HepG2 (cell line): ENCODE data around the gene SLC25A5. TPM values are rescaled to one million over a fixed set of nuclear protein-coding genes. Genes with fewer than 3 reads are reported as not detected.

Experiments
- AKAP8 ChIP-seq: sonication (generic); formaldehyde crosslinking; IDR thresholded peaks from 2 replicates; pipeline ENCODE4 v1.5.1; 2020; ENCODE audit warnings: mild to moderate bottlenecking, missing genetic modification reagents
- FIP1L1 ChIP-seq: fragments of 200-400 bp; formaldehyde crosslinking; IDR thresholded peaks from 2 replicates; pipeline ENCODE4 v1.6.1; 2018; ENCODE audit warnings: low read depth, mild to moderate bottlenecking, low read length, moderate library complexity, borderline replicate concordance; ENCODE audit not compliant: insufficient read depth
- FOXC1 ChIP-seq: sonication (generic); formaldehyde crosslinking; IDR thresholded peaks from 2 replicates; pipeline ENCODE4 v1.8.0; 2022; ENCODE audit warnings: mild to moderate bottlenecking, missing genetic modification reagents, borderline replicate concordance
- GMEB1 ChIP-seq: sonication (generic); formaldehyde crosslinking; IDR thresholded peaks from 2 replicates; pipeline ENCODE4 v1.5.1; 2020; ENCODE audit warnings: missing genetic modification reagents, mild to moderate bottlenecking, borderline replicate concordance
- GTF3A ChIP-seq: sonication (generic); formaldehyde crosslinking; conservative IDR thresholded peaks from 2 replicates; pipeline ENCODE4 v1.4.0; 2020; ENCODE audit warnings: mild to moderate bottlenecking, missing genetic modification reagents
- HHEX ChIP-seq: IDR thresholded peaks from 2 replicates; pipeline ENCODE4 v1.6.1; 2016; ENCODE audit warnings: control low read depth
- JDP2 ChIP-seq: sonication (generic); formaldehyde crosslinking; IDR thresholded peaks from 2 replicates; pipeline ENCODE4 v1.8.1; 2022; ENCODE audit warnings: missing genetic modification reagents, borderline replicate concordance
- KDM2A ChIP-seq: sonication (generic); formaldehyde crosslinking; IDR thresholded peaks from 2 replicates; pipeline ENCODE4 v1.4.0; 2020; ENCODE audit warnings: low read depth, missing genetic modification reagents, borderline replicate concordance
- KLF12 ChIP-seq: sonication (generic); formaldehyde crosslinking; IDR thresholded peaks from 2 replicates; pipeline ENCODE4 v1.4.0; 2020; ENCODE audit warnings: missing genetic modification reagents, borderline replicate concordance
- ONECUT2 ChIP-seq: sonication (generic); formaldehyde crosslinking; IDR thresholded peaks from 2 replicates; pipeline ENCODE4 v1.4.0; 2020; ENCODE audit warnings: missing genetic modification reagents
- RORA ChIP-seq: sonication (generic); formaldehyde crosslinking; IDR thresholded peaks from 2 replicates; pipeline ENCODE4 v1.5.0; 2020; ENCODE audit warnings: mild to moderate bottlenecking, missing genetic modification reagents, moderate library complexity
- TAF1 ChIP-seq: sonication (generic); formaldehyde crosslinking; IDR thresholded peaks from 2 replicates; pipeline ENCODE4 v1.4.0; 2020; ENCODE audit warnings: missing genetic modification reagents
- TARDBP ChIP-seq: sonication (generic); formaldehyde crosslinking; IDR thresholded peaks from 2 replicates; pipeline ENCODE4 v1.8.0; 2022; ENCODE audit warnings: mild to moderate bottlenecking, missing genetic modification reagents
- ZNF282 ChIP-seq: fragments of 450-650 bp; IDR thresholded peaks from 2 replicates; pipeline ENCODE4 v1.6.1; 2018; ENCODE audit not compliant: partially characterized antibody
- ZNF556 ChIP-seq: sonication (generic); formaldehyde crosslinking; IDR thresholded peaks from 2 replicates; pipeline ENCODE4 v1.4.0; 2020; ENCODE audit warnings: mild to moderate bottlenecking, missing genetic modification reagents, borderline replicate concordance
- ZNF749 ChIP-seq: sonication (generic); formaldehyde crosslinking; IDR thresholded peaks from 2 replicates; pipeline ENCODE4 v1.8.0; 2022; ENCODE audit warnings: mild to moderate bottlenecking, missing genetic modification reagents, moderate library complexity, borderline replicate concordance
- ZNF773 ChIP-seq: sonication (generic); formaldehyde crosslinking; IDR thresholded peaks from 2 replicates; pipeline ENCODE4 v1.4.0; 2020; ENCODE audit warnings: missing genetic modification reagents, borderline replicate concordance
- ZNF780A ChIP-seq: sonication (generic); formaldehyde crosslinking; IDR thresholded peaks from 2 replicates; pipeline ENCODE4 v1.8.0; 2022; ENCODE audit warnings: mild to moderate bottlenecking, missing genetic modification reagents, moderate library complexity
- ZSCAN9 ChIP-seq: IDR thresholded peaks from 2 replicates; pipeline ENCODE4 v1.6.1; 2016; ENCODE audit warnings: borderline replicate concordance
- polyA plus RNA-seq, 8 experiments: library from polyadenylated mRNA; depleted of rRNA in 3 of 8; stranded (reverse) in 7 of 8; unstranded in 1 of 8; fragments of >200 nt; fragmentation: Illumina TruSeq in 4 of 8; extraction: Trizol in 4 of 8; gene quantifications; 2 replicates each; pipeline versions ENCODE4 v1.2.1 to v1.2.3, GENCODE V29; 2011 to 2016; ENCODE audit warnings: low read depth in 4 of 8, missing spikeins in 1 of 8, mixed read lengths in 1 of 8; ENCODE audit not compliant: insufficient read depth in 1 of 8
- total RNA-seq, 5 experiments: library from RNA; depleted of rRNA; stranded (reverse); fragments of >200 nt; fragmentation: Illumina TruSeq; extraction: Trizol; gene quantifications; 2 replicates each; pipeline ENCODE4 v1.2.3, GENCODE V29; 2016; ENCODE audit warnings: low read depth in 1 of 5
- TF ChIP-seq, protein P1 (sequence below): sonication (generic); formaldehyde crosslinking; IDR thresholded peaks from 2 replicates; pipeline ENCODE4 v1.4.0; 2020; ENCODE audit warnings: missing genetic modification reagents; ENCODE audit errors: not compliant biosample characterization
- TF ChIP-seq, protein P2 (sequence below): fragments of 450-650 bp; IDR thresholded peaks from 2 replicates; pipeline ENCODE4 v1.6.1; 2016
- TF ChIP-seq, protein P3 (sequence below): sonication (generic); formaldehyde crosslinking; IDR thresholded peaks from 2 replicates; pipeline ENCODE4 v1.4.0; 2020; ENCODE audit warnings: mild to moderate bottlenecking, missing genetic modification reagents
- TF ChIP-seq, protein P4 (sequence below): sonication (generic); formaldehyde crosslinking; IDR thresholded peaks from 2 replicates; pipeline ENCODE4 v1.4.0; 2020; ENCODE audit warnings: missing genetic modification reagents

The SLC25A5 gene
- total and polyA plus RNA-seq, 2 of the 13 experiments (the other 11 are each of a cell fraction or from before 2014, with no cell fraction given), result 300 to 402 TPM

- TF ChIP-seq FOXC1 (CRISPR knock-in tag), result no peak
- TF ChIP-seq, protein P1, sequence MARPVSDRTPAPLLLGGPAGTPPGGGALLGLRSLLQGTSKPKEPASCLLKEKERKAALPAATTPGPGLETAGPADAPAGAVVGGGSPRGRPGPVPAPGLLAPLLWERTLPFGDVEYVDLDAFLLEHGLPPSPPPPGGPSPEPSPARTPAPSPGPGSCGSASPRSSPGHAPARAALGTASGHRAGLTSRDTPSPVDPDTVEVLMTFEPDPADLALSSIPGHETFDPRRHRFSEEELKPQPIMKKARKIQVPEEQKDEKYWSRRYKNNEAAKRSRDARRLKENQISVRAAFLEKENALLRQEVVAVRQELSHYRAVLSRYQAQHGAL (CRISPR knock-in tag), result no peak
- TF ChIP-seq ZNF780A (CRISPR knock-in tag), result no peak
- TF ChIP-seq, protein P2, sequence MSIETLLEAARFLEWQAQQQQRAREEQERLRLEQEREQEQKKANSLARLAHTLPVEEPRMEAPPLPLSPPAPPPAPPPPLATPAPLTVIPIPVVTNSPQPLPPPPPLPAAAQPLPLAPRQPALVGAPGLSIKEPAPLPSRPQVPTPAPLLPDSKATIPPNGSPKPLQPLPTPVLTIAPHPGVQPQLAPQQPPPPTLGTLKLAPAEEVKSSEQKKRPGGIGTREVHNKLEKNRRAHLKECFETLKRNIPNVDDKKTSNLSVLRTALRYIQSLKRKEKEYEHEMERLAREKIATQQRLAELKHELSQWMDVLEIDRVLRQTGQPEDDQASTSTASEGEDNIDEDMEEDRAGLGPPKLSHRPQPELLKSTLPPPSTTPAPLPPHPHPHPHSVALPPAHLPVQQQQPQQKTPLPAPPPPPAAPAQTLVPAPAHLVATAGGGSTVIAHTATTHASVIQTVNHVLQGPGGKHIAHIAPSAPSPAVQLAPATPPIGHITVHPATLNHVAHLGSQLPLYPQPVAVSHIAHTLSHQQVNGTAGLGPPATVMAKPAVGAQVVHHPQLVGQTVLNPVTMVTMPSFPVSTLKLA, result no peak
- TF ChIP-seq KDM2A (CRISPR knock-in tag), result peak; percentile 24; the same call in 1 of the 2 replicates
- TF ChIP-seq TARDBP (CRISPR knock-in tag), result no peak
- no peak for TF ChIP-seq ZSCAN9 (CRISPR knock-in tag)
- TF ChIP-seq KLF12, result no peak
- TF ChIP-seq ZNF556 (CRISPR knock-in tag), result peak; percentile 49; the same call in 1 of the 2 replicates
- no peak for TF ChIP-seq ZNF773
- TF ChIP-seq JDP2, result no peak
- no peak for TF ChIP-seq ZNF282
- TF ChIP-seq HHEX, result no peak
- TF ChIP-seq ZNF749 (CRISPR knock-in tag), result no peak
- no peak for TF ChIP-seq RORA
- TF ChIP-seq AKAP8, result no peak
- TF ChIP-seq, protein P3, sequence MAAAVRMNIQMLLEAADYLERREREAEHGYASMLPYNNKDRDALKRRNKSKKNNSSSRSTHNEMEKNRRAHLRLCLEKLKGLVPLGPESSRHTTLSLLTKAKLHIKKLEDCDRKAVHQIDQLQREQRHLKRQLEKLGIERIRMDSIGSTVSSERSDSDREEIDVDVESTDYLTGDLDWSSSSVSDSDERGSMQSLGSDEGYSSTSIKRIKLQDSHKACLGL (CRISPR knock-in tag), result no peak
- TF ChIP-seq ONECUT2, result no peak
- peak; percentile 67; the same call in 1 of the 2 replicates for TF ChIP-seq TAF1 (CRISPR knock-in tag)
- TF ChIP-seq, protein P4, sequence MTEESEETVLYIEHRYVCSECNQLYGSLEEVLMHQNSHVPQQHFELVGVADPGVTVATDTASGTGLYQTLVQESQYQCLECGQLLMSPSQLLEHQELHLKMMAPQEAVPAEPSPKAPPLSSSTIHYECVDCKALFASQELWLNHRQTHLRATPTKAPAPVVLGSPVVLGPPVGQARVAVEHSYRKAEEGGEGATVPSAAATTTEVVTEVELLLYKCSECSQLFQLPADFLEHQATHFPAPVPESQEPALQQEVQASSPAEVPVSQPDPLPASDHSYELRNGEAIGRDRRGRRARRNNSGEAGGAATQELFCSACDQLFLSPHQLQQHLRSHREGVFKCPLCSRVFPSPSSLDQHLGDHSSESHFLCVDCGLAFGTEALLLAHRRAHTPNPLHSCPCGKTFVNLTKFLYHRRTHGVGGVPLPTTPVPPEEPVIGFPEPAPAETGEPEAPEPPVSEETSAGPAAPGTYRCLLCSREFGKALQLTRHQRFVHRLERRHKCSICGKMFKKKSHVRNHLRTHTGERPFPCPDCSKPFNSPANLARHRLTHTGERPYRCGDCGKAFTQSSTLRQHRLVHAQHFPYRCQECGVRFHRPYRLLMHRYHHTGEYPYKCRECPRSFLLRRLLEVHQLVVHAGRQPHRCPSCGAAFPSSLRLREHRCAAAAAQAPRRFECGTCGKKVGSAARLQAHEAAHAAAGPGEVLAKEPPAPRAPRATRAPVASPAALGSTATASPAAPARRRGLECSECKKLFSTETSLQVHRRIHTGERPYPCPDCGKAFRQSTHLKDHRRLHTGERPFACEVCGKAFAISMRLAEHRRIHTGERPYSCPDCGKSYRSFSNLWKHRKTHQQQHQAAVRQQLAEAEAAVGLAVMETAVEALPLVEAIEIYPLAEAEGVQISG (CRISPR knock-in tag), result no peak
- no peak for TF ChIP-seq FIP1L1
- no peak; the same call in 1 of the 2 replicates for TF ChIP-seq GMEB1 (CRISPR knock-in tag)
- TF ChIP-seq GTF3A (CRISPR knock-in tag), result no peak
Measured at GRCh38 chrX:119467842-119468550, at the start of gene SLC25A5 (continued).
